GM21786 (cell line): ENCODE measurements around the gene MSL3.

ENCODE experiments used
- ATAC-seq: cut with Tn5 transposase; IDR thresholded peaks from one replicate; pipeline ENCODE4 v1.9.1; 2021; ENCODE audit not compliant: unreplicated experiment

The MSL3 gene, protein sequence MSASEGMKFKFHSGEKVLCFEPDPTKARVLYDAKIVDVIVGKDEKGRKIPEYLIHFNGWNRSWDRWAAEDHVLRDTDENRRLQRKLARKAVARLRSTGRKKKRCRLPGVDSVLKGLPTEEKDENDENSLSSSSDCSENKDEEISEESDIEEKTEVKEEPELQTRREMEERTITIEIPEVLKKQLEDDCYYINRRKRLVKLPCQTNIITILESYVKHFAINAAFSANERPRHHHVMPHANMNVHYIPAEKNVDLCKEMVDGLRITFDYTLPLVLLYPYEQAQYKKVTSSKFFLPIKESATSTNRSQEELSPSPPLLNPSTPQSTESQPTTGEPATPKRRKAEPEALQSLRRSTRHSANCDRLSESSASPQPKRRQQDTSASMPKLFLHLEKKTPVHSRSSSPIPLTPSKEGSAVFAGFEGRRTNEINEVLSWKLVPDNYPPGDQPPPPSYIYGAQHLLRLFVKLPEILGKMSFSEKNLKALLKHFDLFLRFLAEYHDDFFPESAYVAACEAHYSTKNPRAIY

DNA sequence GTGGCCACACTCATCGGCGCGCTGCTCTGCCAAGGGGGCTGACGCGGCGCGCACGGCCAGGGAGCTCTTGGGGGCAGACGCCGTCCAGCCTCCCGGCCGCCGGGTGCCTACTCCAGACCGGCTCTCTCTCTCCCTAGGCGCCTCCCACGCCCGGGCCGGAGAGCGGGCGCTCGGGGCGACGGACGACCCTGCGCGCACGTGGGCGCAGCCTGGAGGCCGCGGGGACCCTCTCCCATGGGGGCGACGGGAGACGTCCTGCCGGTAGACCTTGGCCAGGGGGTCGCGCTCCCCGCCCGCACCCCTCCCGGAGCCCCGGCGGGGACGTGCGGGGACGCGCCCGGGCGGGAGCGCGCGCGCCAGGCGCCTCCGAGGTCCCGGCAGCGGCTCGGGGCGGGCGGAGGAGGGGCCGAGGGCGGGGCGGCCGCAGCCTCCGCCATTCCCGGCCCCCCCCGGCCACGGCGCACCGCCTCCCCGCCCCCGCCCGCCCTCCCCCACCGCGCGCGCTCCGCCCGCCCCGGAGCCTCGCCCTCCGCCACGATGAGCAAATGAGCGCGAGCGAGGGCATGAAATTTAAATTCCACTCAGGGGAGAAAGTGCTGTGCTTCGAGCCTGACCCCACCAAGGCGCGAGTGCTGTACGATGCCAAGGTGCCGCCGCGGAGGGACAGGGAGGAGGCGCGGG, at the start of gene MSL3:
TSS of gene MSL3 (plus strand) at position 519 of the 681 bp plus-strand sequence. CDS start at position 546, 27 bp downstream.
- ATAC-seq = peak; percentile 26

DNA sequence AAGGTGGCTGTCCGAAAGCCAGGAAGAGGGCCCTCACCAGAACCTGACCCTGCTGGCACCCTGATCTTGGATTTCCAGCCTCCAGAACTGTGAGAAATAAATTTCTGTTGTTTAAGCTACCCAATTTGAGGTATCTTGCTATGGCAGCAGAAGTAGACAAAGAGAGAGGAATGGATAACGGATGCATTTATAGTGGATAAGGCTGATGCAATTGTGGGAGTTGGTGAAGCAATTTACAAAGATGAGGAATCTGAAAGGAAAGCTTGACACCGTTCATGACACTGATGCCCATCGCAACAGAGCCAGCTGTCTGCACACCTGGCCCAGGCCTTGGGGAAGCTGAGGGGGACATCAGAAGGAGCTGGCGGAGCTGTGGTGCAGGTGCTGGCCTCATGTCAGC, 35.7 kb upstream of the MSL3 start:
- no peak for ATAC-seq

DNA sequence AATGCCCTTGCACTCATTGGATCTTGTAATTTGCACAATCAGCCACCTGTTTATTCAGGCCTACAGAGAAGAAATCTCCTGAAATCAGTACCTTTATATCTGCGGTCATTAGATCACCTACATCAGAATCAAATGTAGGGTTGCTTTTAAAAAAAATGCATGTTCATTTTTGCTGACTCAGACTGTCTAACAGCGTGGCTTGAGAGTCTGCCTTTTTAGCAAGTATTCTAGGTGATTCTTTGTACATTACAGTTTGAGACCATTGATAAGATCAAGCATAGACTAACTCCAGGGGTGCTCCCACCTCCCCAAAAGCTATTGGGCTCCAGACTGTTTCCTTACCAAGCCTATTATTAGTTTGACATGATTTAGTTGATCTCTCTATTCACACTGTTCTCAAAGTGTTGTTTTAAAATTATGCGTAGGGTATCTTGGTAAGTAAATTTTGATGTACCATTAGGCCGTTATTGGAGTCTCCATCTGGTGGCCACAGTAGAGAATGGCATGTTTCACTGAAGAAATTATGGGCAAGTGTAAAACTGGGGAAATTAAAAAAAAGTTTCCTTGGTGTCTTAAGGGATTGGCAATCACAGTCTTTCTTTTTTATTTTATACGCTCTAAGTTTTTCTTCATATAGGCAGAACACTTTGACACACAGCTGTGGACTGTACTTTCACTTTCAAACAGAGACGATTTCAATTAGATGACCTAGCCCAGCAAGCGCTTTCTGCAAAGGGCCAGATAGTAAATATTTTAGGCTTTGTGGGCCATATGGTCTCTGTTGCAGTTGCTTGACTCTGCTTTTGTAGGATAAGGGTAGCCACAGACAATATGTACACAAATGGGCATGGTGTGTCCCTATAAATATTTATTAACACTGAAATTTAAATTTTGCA, 33.7 kb upstream of the MSL3 start:
- peak; percentile 58 for ATAC-seq

DNA sequence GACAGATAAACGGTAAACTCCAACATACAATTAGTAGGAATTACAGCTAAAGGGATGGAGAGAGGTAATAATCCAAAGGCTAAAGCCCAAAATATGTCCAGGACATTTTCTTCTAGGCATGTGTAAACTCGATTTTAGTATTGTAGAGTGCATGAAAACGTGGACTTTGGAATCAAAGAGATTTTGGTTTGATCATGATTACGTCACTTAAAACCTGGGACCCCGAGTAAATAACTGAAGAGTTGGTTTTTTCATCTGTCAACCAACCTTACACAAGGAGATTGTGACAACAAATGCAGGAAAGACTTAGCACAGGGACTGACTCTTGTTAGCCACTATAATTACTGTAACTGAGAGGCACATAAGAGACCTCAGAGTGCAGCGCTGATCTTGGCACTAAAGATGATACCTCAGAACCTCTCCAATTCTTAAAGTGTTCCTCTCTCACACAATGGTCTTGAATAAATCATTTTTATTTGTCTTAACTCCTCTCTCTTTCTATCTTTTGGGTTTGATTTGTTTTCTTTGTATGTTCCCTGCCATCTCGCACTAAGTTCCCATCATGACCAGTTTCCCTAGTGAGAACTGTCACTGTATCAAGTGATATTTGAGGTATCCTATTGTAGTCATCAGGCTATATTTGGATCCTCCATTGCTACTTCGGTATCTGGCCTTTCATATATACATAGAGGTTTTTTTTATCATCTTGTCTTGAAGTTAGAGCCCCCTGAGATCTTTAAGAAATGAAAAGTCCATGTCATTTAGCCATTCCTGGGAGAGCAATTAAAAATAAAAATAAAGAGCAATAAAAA, 32.2 kb upstream of the MSL3 start:
- ATAC-seq = no peak

DNA sequence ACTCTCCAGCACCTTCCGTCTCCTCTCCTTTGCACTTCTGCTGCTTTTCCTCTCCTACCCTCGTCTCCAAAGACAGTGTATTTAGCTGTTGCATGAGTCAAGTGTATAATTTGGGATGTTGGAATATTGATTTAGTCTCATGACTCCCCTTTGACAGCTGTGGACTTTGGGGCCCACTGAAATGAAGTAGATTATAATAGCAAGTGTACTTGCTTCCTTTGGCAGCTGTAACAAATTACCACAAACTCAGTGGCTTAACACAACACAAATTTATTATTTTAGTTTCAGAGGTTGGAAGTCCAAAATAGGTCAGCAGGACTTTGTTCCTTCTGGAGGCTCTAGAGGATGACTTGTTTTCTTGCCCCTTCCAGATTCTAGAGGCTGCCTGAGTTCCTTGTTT, 29.5 kb upstream of the MSL3 start:
- no peak for ATAC-seq

DNA sequence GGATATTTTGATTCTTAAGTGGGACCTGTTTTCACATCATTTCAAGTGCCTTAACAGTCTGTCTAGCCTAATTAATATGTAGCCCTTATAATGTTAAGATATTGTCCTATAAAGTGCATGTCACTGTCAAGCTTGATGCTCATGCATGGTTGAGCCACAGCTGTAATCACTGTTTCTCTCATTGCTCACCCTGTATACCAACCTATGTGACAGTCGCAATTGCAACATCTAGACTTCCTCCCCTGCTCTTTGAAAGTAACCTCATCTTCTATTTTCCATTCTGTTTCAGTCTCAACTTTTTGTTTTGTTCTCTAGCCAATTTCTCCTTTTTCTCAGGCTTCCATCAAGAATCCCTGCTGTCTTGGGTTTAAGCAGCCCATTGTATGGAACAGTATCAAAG, 24.4 kb upstream of the MSL3 start:
- peak; percentile 61 for ATAC-seq

DNA sequence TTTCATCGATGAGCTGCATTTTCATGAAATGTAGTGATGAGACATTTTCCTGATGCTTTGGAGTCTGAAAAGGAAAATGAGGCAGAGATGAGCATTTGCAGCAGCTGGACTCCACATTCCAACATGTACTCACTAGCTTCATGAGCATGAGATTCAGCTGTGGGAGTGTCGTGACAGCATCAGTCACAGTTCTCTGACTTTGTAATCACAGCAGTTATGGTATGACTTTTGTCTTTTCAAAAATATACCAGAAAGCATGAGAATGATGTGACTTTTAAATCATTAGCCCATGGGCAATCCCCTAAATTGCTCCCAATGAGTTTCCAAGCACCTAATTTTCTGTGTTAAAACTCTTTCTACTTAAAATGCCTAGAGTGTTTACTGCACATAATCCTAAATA, 18.3 kb upstream of the MSL3 start:
- peak; percentile 31 for ATAC-seq

DNA sequence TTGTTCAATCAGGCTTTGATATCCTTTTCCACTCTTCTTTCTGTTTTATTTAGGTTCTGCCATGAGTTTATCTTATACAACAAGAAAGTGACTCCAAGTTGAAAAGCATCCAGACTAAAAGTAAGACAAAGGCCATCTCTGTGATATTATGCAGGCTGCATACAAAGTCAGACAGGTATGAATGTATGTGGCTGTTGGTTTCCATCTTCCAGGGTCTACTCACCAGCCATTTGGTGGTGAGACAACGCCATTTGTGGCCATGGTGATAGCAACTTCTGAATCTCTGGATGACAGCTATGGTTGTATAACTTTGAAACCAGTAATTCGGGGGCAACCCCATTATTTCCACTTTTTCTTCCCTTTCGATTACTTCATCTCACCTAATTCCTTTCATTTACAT, 17.2 kb upstream of the MSL3 start:
- no peak for ATAC-seq

DNA sequence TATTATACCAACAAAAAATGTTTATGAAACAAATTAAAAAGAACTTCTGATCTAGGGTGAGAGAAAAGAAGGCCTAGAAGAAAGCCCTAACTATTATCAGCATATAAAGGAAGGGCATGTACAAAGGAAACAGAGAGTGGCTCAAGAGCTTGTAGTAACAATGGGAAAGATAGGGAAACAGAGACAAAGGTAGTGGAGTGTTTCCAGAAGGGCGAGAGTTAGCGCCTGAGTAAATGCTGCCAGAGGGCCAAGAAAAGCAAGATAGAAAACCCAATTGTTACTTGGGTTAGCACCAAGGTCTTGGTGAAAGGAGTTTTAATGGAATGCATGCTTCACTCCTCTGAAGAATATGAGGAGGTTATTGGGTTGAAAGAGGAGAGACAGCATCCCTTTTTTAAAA, 16.5 kb upstream of the MSL3 start:
- ATAC-seq = no peak

DNA sequence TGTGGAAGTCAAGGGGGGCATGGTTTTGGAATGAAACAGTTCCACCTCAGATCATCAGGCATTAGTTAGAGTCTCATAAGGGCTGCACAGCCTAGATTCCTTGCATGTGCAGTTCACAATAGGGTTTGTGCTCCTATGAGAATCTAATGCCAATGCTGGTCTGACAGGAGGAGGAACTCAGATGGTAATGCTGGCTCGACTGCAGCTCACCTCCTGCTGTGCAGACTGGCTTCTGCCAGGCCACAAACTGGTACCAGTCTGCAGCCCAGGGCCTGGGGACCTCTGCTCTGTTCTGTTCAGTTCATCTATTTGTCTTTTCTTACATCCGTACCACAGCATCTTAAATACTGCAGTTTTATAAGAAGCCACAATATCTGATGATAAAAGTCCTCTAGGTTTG, 12.2 kb upstream of the MSL3 start:
- ATAC-seq = no peak

DNA sequence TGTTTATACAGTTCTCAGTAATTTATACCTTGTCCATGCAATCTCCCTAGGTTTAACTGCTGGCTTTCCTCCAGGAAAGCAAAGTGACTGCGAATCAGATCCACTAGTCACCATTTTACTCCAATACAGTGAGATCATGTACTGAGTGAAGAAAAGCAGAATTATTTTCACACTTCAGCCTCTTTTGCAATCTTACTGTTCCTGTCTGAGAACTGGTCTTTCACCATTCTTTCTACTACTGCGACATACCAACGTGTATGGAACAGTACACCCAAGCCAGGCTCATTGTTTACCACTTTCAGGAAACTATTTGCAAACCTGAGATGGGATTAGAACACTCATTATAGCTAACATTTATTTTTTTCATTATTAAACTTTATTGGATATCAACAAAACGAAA, 8.0 kb upstream of the MSL3 start:
- no peak for ATAC-seq

DNA sequence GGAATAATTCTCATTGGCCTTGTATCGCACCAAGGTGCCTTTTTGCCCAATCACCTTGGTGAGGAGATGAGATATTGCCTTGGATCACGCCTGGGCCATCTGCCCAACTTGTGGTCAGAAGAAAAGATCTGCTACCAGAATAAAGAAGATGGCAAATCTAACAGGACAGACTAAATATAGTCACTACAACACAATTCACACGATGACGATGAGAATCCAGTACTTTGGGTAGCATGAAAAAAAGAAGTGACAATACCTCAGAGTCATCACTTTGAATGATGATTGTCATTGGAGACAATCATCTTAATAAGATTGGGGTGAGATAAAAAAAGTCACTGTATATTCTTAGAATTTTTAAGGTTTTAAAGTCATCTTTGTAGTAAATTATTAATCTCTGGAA, 7.3 kb upstream of the MSL3 start:
- no peak for ATAC-seq

DNA sequence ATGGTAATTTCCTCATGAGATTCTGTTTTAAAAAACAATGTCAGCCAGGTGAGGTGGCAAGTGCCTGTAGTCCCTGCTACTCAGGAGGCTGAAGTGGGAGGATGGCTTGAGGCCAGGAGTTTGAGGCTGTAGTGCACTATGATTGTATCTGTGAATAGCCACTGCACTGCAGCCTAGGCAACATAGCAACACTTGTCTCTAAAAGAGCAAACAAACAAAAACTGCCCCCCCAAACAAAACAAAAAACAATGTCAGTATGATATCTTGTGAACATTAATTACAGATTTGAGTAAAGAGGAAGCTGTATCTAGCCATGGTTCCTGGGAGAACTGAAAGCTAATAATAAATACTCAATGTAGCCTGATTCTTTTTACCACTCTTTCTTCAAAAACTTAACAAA, 6.8 kb upstream of the MSL3 start:
- ATAC-seq = no peak

DNA sequence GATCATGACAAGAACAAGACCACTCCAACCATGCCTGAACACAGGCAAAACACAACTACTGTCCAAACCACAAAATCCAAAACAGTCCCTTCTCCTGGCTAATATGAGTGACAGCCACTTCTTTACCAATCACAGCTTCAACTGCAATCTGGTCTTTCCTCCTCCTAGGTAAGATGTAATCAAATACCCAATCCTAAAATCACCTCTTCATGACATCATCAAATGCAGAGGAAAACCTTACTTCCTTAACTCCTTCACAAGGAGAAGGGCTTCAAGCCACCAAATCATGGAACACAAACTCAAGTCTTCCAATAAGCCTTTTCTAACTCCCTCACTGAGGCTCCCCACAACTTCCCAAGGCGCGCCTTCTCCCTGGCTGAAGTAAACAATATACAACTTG, 4.4 kb upstream of the MSL3 start:
- ATAC-seq = no peak

DNA sequence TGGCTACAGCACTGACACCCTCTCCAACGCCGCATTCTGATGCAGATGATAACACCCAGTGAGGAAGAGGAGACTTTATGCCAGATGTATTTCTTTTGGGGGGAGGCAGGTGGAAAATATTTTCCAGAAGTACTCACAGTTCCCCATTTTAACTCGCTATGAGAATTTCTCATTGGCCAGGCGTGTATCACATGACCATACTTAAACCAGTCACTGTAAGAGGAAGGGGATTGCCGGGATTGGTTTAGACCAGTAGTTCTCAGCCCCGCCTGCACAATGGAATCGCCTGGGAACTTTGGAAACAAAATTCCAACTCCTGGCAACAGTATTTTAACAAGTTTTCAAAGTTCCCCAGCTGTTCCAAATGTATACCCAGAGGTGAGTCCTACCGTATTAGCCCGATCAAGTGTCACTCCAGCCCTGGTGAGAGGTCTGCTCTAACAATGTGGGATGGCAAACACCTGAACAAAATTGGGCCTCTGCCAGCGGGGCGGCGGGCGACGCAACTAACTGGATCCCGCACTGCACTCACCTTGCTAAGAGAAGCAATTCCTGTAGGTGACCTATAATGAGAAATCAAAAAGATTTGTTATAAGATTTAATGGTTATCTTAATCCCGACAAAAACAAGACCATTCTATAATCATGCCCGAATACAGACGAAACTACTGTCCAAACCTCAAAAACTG, 2.9 kb upstream of the MSL3 start:
- no peak for ATAC-seq

DNA sequence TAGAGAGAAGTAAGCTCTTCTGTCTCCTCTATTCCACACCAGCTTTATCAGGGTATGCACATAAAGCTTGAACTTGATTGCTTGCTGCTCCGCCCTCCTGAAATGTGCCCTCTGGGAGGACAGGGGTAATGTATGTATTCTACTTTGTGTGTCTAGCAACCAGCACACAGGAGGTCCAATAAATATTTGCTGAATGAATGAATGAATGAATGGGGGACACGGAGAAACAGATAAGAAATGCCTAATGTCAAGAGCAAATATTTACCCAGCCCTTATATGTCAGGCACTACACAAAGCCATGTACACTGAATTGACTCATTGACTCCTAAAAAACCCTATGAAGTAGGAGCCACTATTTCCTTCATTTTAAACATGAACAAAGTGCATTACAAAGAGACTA, 2.3 kb upstream of the MSL3 start:
- no peak for ATAC-seq

DNA sequence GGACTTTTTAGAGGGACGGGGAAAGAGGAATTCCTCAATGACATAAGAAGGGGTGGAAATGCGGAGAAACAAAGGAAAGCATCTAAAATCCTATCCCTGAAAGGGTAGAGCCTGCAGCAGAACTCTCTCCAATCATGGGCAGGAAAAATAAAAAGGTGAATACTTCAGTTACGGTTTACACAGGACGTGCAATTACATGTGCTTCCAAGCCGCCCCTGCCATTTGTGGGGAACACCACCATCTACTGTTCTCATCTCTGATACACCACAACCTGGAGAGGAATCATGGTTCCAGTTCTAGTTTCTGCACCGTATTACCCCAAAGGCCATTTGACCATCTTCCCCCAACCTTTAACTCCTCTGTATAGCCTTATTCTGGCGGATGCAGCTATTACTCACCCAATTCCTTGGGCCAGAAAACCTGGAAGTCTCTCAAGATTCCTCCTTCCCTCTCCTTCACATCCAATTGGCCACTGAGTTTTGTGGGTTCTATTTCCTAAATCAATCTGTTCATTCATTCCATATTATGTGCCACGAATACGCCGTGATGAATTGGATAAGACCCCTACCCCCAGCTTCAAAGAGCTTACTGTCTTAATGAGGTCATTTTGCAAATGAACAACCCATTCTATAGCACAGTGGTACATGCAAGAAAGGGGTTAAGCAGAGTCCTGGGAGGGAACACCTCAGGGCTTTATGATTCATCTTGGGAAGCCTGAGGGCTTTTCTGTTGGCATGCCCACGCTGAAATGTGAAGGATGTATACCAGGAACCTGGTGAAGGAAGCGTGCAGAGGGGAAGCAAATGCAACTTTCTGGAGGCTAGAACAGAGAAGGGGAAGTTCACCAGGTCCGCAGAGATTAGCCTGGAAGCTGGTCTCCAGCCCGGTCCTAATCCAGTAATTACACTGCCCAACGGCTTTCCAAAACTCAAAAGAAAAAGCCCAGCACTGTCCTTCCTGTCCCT, 1.4 kb upstream of the MSL3 start:
- ATAC-seq = no peak

DNA sequence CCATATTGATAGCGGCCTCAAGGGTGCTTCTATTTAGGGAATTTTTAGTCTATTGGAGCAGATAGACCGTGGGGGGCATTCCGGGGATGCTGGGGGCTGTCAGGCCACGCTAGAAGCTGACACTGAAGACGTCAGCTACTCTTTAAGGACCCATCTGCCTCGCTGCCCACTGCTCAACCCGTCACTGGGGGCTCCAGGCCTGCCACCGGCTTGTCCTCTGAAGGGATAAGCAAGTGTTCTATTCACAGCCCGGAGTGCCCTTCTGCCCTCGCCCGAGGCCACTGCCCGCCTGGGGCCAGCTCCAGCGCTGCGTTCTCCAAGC, 679 bp upstream of the MSL3 start:
- ATAC-seq = no peak
